Mucosa of descending colon (tissue), 3 donors: Measurements from ENCODE around the gene TBCE. TPM values are rescaled to one million over a fixed set of nuclear protein-coding genes. Genes with fewer than 3 reads are reported as not detected.
"Not testable (repeated sequence)": the region's sequence is repeated elsewhere in the genome, so short reads cannot be mapped to it uniquely, and the experiment has no call there.

ENCODE experiments used
- ATAC-seq: fragments of 200-7000 bp; cut with Tn5 transposase; one replicate; pipeline ENCODE4 v1.9.1; 2020; ENCODE audit warnings: mild to moderate bottlenecking, moderate library complexity
- DNase-seq, 3 donors: peaks; one replicate each; pipeline ENCODE4 v3.0.0-alpha.2; 2020
- H3K36me3 ChIP-seq: fragments of 200-600 bp; one replicate; pipeline ENCODE4 v1.8.0; 2021; ENCODE audit warnings: low read depth, mild to moderate bottlenecking
- H3K4me1 ChIP-seq: fragments of 200-600 bp; one replicate; pipeline ENCODE4 v1.8.0; 2021; ENCODE audit warnings: low read depth, mild to moderate bottlenecking
- H3K4me3 ChIP-seq: fragments of 200-600 bp; one replicate; pipeline ENCODE4 v1.8.0; 2021; ENCODE audit warnings: mild to moderate bottlenecking
- H3K9me3 ChIP-seq: fragments of 200-600 bp; one replicate; pipeline ENCODE4 v1.8.0; 2021; ENCODE audit warnings: mild to moderate bottlenecking
- CTCF ChIP-seq: fragments of 200-600 bp; IDR thresholded peaks from one replicate; pipeline ENCODE4 v1.8.0; 2022; ENCODE audit warnings: antibody characterized with exemption, mild to moderate bottlenecking
- intact Hi-C, 2 donors: fragments of 100-400 bp; cut with DNase I in 1 of 2; cut with micrococcal nuclease in 1 of 2; formaldehyde crosslinking; loops; one replicate each; pipeline versions ENCODE4 v1.11.0 to v1.11.1; 2022; cut with DNase I, micrococcal nuclease
- total RNA-seq, 3 donors: library from RNA; stranded (reverse); fragmentation: NEBNext Ultra II Directional in 2 of 3; extraction: Animal tissue kit (Norgen Biotek cat#: 25700) in 2 of 3; gene quantifications; one replicate each; pipeline versions ENCODE4 v1.2.1 to v1.2.4, GENCODE V29; 2021 to 2023
- donor health status: DM: no; HTN: no; CAD: no; lungs with moderate emphysema.
- donor health status: DM: no; HTN: no; CAD: no.
- donor health status: DM: no; HTN: yes; CAD: no.

TBCE gene
- total RNA-seq, 3 donors from 2014 or later, result 21.1 to 25.5 (median 23.9) TPM

GRCh38 chr1:235460770-235461169 lies 93.5 kb downstream of the TBCE start:
- H3K4me1 ChIP-seq, result no peaks in the 10 kb centered on the region
- DNase-seq (no peak), ATAC-seq (no peak)
- intact Hi-C loops, result no loop called here
- H3K9me3 ChIP-seq, result no peaks in the 10 kb centered on the region
- H3K36me3 ChIP-seq, result no peaks in the 10 kb centered on the region
- no peak for TF ChIP-seq CTCF
- H3K4me3 ChIP-seq, result no peak overlapping the region

GRCh38 chr1:235461954-235462353 lies 94.7 kb downstream of the TBCE start:
- DNase-seq (no peak), ATAC-seq (no peak)
- TF ChIP-seq CTCF, result no peak
- intact Hi-C loops, result no loop called here
- Histone ChIP-seq H3K4me1 (no peaks in the 10 kb centered on the region), H3K36me3 (no peaks in the 10 kb centered on the region), H3K4me3 (no peak overlapping the region), H3K9me3 (no peaks in the 10 kb centered on the region)

- ATAC-seq, intact Hi-C loops: not testable (repeated sequence)
Measured at GRCh38 chr1:235462832-235463231, 95.6 kb downstream of the TBCE start.

GRCh38 chr1:235465066-235465465 lies 97.8 kb downstream of the TBCE start:
- no peaks in the 10 kb centered on the region for H3K9me3 ChIP-seq
- no peaks in the 10 kb centered on the region for H3K36me3 ChIP-seq
- DNase-seq (no peak), ATAC-seq (no peak)
- no peak for TF ChIP-seq CTCF
- no peaks in the 10 kb centered on the region for H3K4me1 ChIP-seq
- no peak overlapping the region for H3K4me3 ChIP-seq
- intact Hi-C loops, result no loop called here

More at GRCh38 chr1:235462832-235463231, 95.6 kb downstream of the TBCE start:
- not testable (repeated sequence) for H3K36me3 ChIP-seq, H3K4me1 ChIP-seq, H3K4me3 ChIP-seq, H3K9me3 ChIP-seq, DNase-seq

GRCh38 chr1:235468004-235468403 lies 100.8 kb downstream of the TBCE start:
- DNase-seq (no peak), ATAC-seq (no peak)
- Histone ChIP-seq H3K4me1 (no peaks in the 10 kb centered on the region), H3K36me3 (no peaks in the 10 kb centered on the region), H3K9me3 (no peaks in the 10 kb centered on the region), H3K4me3 (no peak overlapping the region)
- intact Hi-C loops, result no loop called here
- TF ChIP-seq CTCF, result no peak

GRCh38 chr1:235468970-235469369 lies 101.7 kb downstream of the TBCE start:
- H3K36me3 ChIP-seq, result no peaks in the 10 kb centered on the region
- TF ChIP-seq CTCF, result no peak
- DNase-seq (no peak), ATAC-seq (no peak)
- H3K4me1 ChIP-seq, result no peaks in the 10 kb centered on the region
- H3K9me3 ChIP-seq, result no peaks in the 10 kb centered on the region
- intact Hi-C loops, result no loop called here
- H3K4me3 ChIP-seq, result no peak overlapping the region

- intact Hi-C loops, H3K4me3 ChIP-seq, H3K4me1 ChIP-seq, H3K36me3 ChIP-seq, DNase-seq, H3K9me3 ChIP-seq, ATAC-seq: not testable (repeated sequence)
Measured at GRCh38 chr1:235469897-235470296, 102.7 kb downstream of the TBCE start.
